Bronchial epithelial cell (primary cell): Measurements from ENCODE around the gene CTNNA2. TPM values are rescaled to one million over a fixed set of nuclear protein-coding genes. Genes with fewer than 3 reads are reported as not detected.

ENCODE experiments used
- DNase-seq: peaks from one replicate; pipeline ENCODE4 v3.0.0-alpha.2; 2010; ENCODE audit warnings: low read depth
- FAIRE-seq: peaks from 2 replicates; lab custom pipeline; 2011; peaks lifted over from hg19 to GRCh38; lab: Jason Lieb, UNC
- H3K27me3 ChIP-seq: 2 replicates; pipeline ENCODE4 v1.5.1; 2011; ENCODE audit warnings: low read length; ENCODE audit not compliant: control insufficient read depth, insufficient read depth
- H3K36me3 ChIP-seq: 2 replicates; pipeline ENCODE4 v1.5.1; 2011; ENCODE audit warnings: low read length; ENCODE audit not compliant: control insufficient read depth, insufficient read depth
- H3K4me3 ChIP-seq: 2 replicates; pipeline ENCODE4 v1.5.1; 2011; ENCODE audit warnings: mild to moderate bottlenecking, low read depth, low read length, control low read depth
- CTCF ChIP-seq: IDR thresholded peaks from 2 replicates; pipeline ENCODE4 v1.5.1; 2011; ENCODE audit warnings: mild to moderate bottlenecking, moderate library complexity, low read length, control low read depth, inconsistent platforms; ENCODE audit not compliant: insufficient read depth, severe bottlenecking
- total RNA-seq: library from RNA; depleted of rRNA; stranded (reverse); fragments of >200 nt; gene quantifications from 2 replicates; pipeline ENCODE4 v1.2.1, GENCODE V29; 2014

CTNNA2 gene
- total RNA-seq, 1 donor from 2014 or later: not detected

- no peak for FAIRE-seq
- TF ChIP-seq CTCF: no peak
Measured at GRCh38 chr2:79882548-79882947, 369.7 kb downstream of the CTNNA2 start.

GRCh38 chr2:79887747-79888374, 375.0 kb downstream of the CTNNA2 start:
- DNase-seq (peak; percentile 58), FAIRE-seq (peak; percentile 7)
- H3K36me3 ChIP-seq: no peaks in the 10 kb centered on the region
- TF ChIP-seq CTCF: peak; percentile 53
- H3K27me3 ChIP-seq: no peaks in the 10 kb centered on the region
- no peak overlapping the region for H3K4me3 ChIP-seq

More at GRCh38 chr2:79882548-79882947, 369.7 kb downstream of the CTNNA2 start:
- no peak overlapping the region for H3K4me3 ChIP-seq
- no peaks in the 10 kb centered on the region for H3K27me3 ChIP-seq
- DNase-seq: no peak
- no peaks in the 10 kb centered on the region for H3K36me3 ChIP-seq

GRCh38 chr2:79892123-79892522, 379.3 kb downstream of the CTNNA2 start:
- Histone ChIP-seq H3K27me3 (no peaks in the 10 kb centered on the region), H3K4me3 (no peak overlapping the region), H3K36me3 (no peaks in the 10 kb centered on the region)
- DNase-seq (no peak), FAIRE-seq (no peak)
- no peak for TF ChIP-seq CTCF

GRCh38 chr2:79899196-79899595, 386.3 kb downstream of the CTNNA2 start:
- no peaks in the 10 kb centered on the region for H3K27me3 ChIP-seq
- DNase-seq (no peak), FAIRE-seq (no peak)
- TF ChIP-seq CTCF: no peak
- H3K36me3 ChIP-seq: no peaks in the 10 kb centered on the region
- H3K4me3 ChIP-seq: no peak overlapping the region

- FAIRE-seq (no peak), DNase-seq (no peak)
- Histone ChIP-seq H3K36me3 (no peaks in the 10 kb centered on the region), H3K4me3 (no peak overlapping the region), H3K27me3 (no peaks in the 10 kb centered on the region)
- TF ChIP-seq CTCF: no peak
Measured at GRCh38 chr2:79901161-79901560, 388.3 kb downstream of the CTNNA2 start.

GRCh38 chr2:79903222-79904000, 390.6 kb downstream of the CTNNA2 start:
- Histone ChIP-seq H3K4me3 (no peak overlapping the region), H3K36me3 (no peaks in the 10 kb centered on the region), H3K27me3 (no peaks in the 10 kb centered on the region)
- FAIRE-seq (no peak), DNase-seq (peak; percentile 36)
- no peak for TF ChIP-seq CTCF
